OCI-LY7 (cell line): Measurements from ENCODE around the gene ZEB1.

Experiments
- CTCF ChIP-seq: fragments of 200-600 bp; sonication (generic); conservative IDR thresholded peaks from 2 replicates; pipeline ENCODE4 v1.5.1; 2014; ENCODE audit warnings: mild to moderate bottlenecking, antibody characterized with exemption, low read length, moderate library complexity, mixed read lengths
- EZH2phosphoT487 ChIP-seq: fragments of 200-600 bp; sonication (generic); IDR thresholded peaks from 2 replicates; pipeline ENCODE4 v1.6.1; 2018; ENCODE audit warnings: low read depth, borderline replicate concordance, mild to moderate bottlenecking, mixed run types, antibody characterized with exemption, low read length, moderate library complexity, mixed read lengths

GRCh38 chr10:31509989-31510388 is 191.0 kb downstream of the ZEB1 start:
- no peak for TF ChIP-seq CTCF
- TF ChIP-seq EZH2phosphoT487: no peak
